ENCODE data around the gene SAMD8. TPM values are rescaled to one million over a fixed set of nuclear protein-coding genes. Genes with fewer than 3 reads are reported as not detected.
A peak's percentile ranks its signal among the peaks of the same experiment; 100 is the strongest.

Gene SAMD8
- polyA plus RNA-seq, 1 donor = 12.3 TPM

GRCh38 chr10:75140246-75140645 is 28.8 kb downstream of the SAMD8 start:
- peaks cover 4% of the 10 kb centered on the region for H3K4me1 ChIP-seq (ENCODE audit: control insufficient read depth, insufficient read depth, low read length)

GRCh38 chr10:75143353-75143752 is 31.9 kb downstream of the SAMD8 start:
- no peak overlapping the region for H3K4me3 ChIP-seq (ENCODE audit: low read length)
- DNase-seq = no peak
- H3K36me3 ChIP-seq (ENCODE audit: control insufficient read depth, insufficient read depth, low read length) = no peaks in the 10 kb centered on the region
- no peaks in the 10 kb centered on the region for H3K27me3 ChIP-seq (ENCODE audit: control insufficient read depth, insufficient read depth, low read length)
- no peak overlapping the region for H3K27ac ChIP-seq (ENCODE audit: low read length)
- no CpG with 5 or more reads among the region's 1 CpG for WGBS (ENCODE audit: insufficient coverage, low lambda C conversion rate)
- H3K4me1 ChIP-seq (ENCODE audit: control insufficient read depth, insufficient read depth, low read length) = no peaks in the 10 kb centered on the region
- no peaks in the 10 kb centered on the region for H3K9me3 ChIP-seq (ENCODE audit: control insufficient read depth, low read depth, low read length)

More at GRCh38 chr10:75140246-75140645, 28.8 kb downstream of the SAMD8 start:
- WGBS (ENCODE audit: insufficient coverage, low lambda C conversion rate) = no CpG with 5 or more reads among the region's 4 CpGs
- no peak overlapping the region for H3K27ac ChIP-seq (ENCODE audit: low read length)
- H3K4me3 ChIP-seq (ENCODE audit: low read length) = no peak overlapping the region
- no peak for DNase-seq
- H3K36me3 ChIP-seq (ENCODE audit: control insufficient read depth, insufficient read depth, low read length) = no peaks in the 10 kb centered on the region
- no peaks in the 10 kb centered on the region for H3K27me3 ChIP-seq (ENCODE audit: control insufficient read depth, insufficient read depth, low read length)
- H3K9me3 ChIP-seq (ENCODE audit: control insufficient read depth, low read depth, low read length) = no peaks in the 10 kb centered on the region

GRCh38 chr10:75145590-75145989 is 34.1 kb downstream of the SAMD8 start:
- no peaks in the 10 kb centered on the region for H3K9me3 ChIP-seq (ENCODE audit: control insufficient read depth, low read depth, low read length)
- WGBS (ENCODE audit: insufficient coverage, low lambda C conversion rate) = no CpG with 5 or more reads among the region's 1 CpG
- H3K27ac ChIP-seq (ENCODE audit: low read length) = no peak overlapping the region
- DNase-seq = no peak
- peaks cover 3% of the 10 kb centered on the region for H3K36me3 ChIP-seq (ENCODE audit: control insufficient read depth, insufficient read depth, low read length)
- H3K4me3 ChIP-seq (ENCODE audit: low read length) = no peak overlapping the region
- H3K27me3 ChIP-seq (ENCODE audit: control insufficient read depth, insufficient read depth, low read length) = no peaks in the 10 kb centered on the region
- no peaks in the 10 kb centered on the region for H3K4me1 ChIP-seq (ENCODE audit: control insufficient read depth, insufficient read depth, low read length)

GRCh38 chr10:75146780-75147179 is 35.3 kb downstream of the SAMD8 start:
- Histone ChIP-seq H3K4me3 (ENCODE audit: low read length) (no peak overlapping the region), H3K27me3 (ENCODE audit: control insufficient read depth, insufficient read depth, low read length) (no peaks in the 10 kb centered on the region), H3K36me3 (ENCODE audit: control insufficient read depth, insufficient read depth, low read length) (peaks cover 11% of the 10 kb centered on the region), H3K4me1 (ENCODE audit: control insufficient read depth, insufficient read depth, low read length) (no peaks in the 10 kb centered on the region), H3K27ac (ENCODE audit: low read length) (no peak overlapping the region), H3K9me3 (ENCODE audit: control insufficient read depth, low read depth, low read length) (no peaks in the 10 kb centered on the region)
- WGBS (ENCODE audit: insufficient coverage, low lambda C conversion rate) = 100% methylated on average over 1 of the region's 2 CpGs
- no peak for DNase-seq

GRCh38 chr10:75150656-75151055 is 39.2 kb downstream of the SAMD8 start:
- Histone ChIP-seq H3K4me1 (ENCODE audit: control insufficient read depth, insufficient read depth, low read length) (no peaks in the 10 kb centered on the region), H3K27me3 (ENCODE audit: control insufficient read depth, insufficient read depth, low read length) (no peaks in the 10 kb centered on the region), H3K36me3 (ENCODE audit: control insufficient read depth, insufficient read depth, low read length) (peaks cover 24% of the 10 kb centered on the region), H3K9me3 (ENCODE audit: control insufficient read depth, low read depth, low read length) (no peaks in the 10 kb centered on the region), H3K4me3 (ENCODE audit: low read length) (no peak overlapping the region), H3K27ac (ENCODE audit: low read length) (no peak overlapping the region)
- WGBS (ENCODE audit: insufficient coverage, low lambda C conversion rate) = no CpG with 5 or more reads among the region's 5 CpGs
- DNase-seq = no peak

- no peak for DNase-seq
- Histone ChIP-seq H3K4me1 (ENCODE audit: control insufficient read depth, insufficient read depth, low read length) (no peaks in the 10 kb centered on the region), H3K27ac (ENCODE audit: low read length) (no peak overlapping the region), H3K4me3 (ENCODE audit: low read length) (no peak overlapping the region), H3K9me3 (ENCODE audit: control insufficient read depth, low read depth, low read length) (no peaks in the 10 kb centered on the region), H3K27me3 (ENCODE audit: control insufficient read depth, insufficient read depth, low read length) (no peaks in the 10 kb centered on the region), H3K36me3 (ENCODE audit: control insufficient read depth, insufficient read depth, low read length) (peaks cover 10% of the 10 kb centered on the region)
- WGBS (ENCODE audit: insufficient coverage, low lambda C conversion rate) = 100% methylated on average over 1 of the region's 4 CpGs
Observed at GRCh38 chr10:75159519-75159918, 48.1 kb downstream of the SAMD8 start.

- Histone ChIP-seq H3K4me1 (ENCODE audit: control insufficient read depth, insufficient read depth, low read length) (no peaks in the 10 kb centered on the region), H3K9me3 (ENCODE audit: control insufficient read depth, low read depth, low read length) (no peaks in the 10 kb centered on the region), H3K27me3 (ENCODE audit: control insufficient read depth, insufficient read depth, low read length) (no peaks in the 10 kb centered on the region), H3K27ac (ENCODE audit: low read length) (no peak overlapping the region), H3K4me3 (ENCODE audit: low read length) (no peak overlapping the region), H3K36me3 (ENCODE audit: control insufficient read depth, insufficient read depth, low read length) (peaks cover 10% of the 10 kb centered on the region)
- WGBS (ENCODE audit: insufficient coverage, low lambda C conversion rate) = no CpG with 5 or more reads among the region's 2 CpGs
- DNase-seq = peak; percentile 3 to 10
Observed at GRCh38 chr10:75165684-75166622, 54.5 kb downstream of the SAMD8 start.

- H3K9me3 ChIP-seq (ENCODE audit: control insufficient read depth, low read depth, low read length) = no peaks in the 10 kb centered on the region
- no peaks in the 10 kb centered on the region for H3K4me1 ChIP-seq (ENCODE audit: control insufficient read depth, insufficient read depth, low read length)
- no CpG with 5 or more reads among the region's 1 CpG for WGBS (ENCODE audit: insufficient coverage, low lambda C conversion rate)
- H3K4me3 ChIP-seq (ENCODE audit: low read length) = no peak overlapping the region
- H3K27me3 ChIP-seq (ENCODE audit: control insufficient read depth, insufficient read depth, low read length) = no peaks in the 10 kb centered on the region
- peaks cover 10% of the 10 kb centered on the region for H3K36me3 ChIP-seq (ENCODE audit: control insufficient read depth, insufficient read depth, low read length)
- DNase-seq = no peak
- H3K27ac ChIP-seq (ENCODE audit: low read length) = no peak overlapping the region
Observed at GRCh38 chr10:75166623-75166972, 55.1 kb downstream of the SAMD8 start.

GRCh38 chr10:75168275-75168674 is 56.8 kb downstream of the SAMD8 start:
- no peak for DNase-seq
- WGBS (ENCODE audit: insufficient coverage, low lambda C conversion rate) = no CpG with 5 or more reads among the region's 6 CpGs
- Histone ChIP-seq H3K27me3 (ENCODE audit: control insufficient read depth, insufficient read depth, low read length) (no peaks in the 10 kb centered on the region), H3K36me3 (ENCODE audit: control insufficient read depth, insufficient read depth, low read length) (peaks cover 10% of the 10 kb centered on the region), H3K9me3 (ENCODE audit: control insufficient read depth, low read depth, low read length) (no peaks in the 10 kb centered on the region), H3K4me1 (ENCODE audit: control insufficient read depth, insufficient read depth, low read length) (no peaks in the 10 kb centered on the region), H3K4me3 (ENCODE audit: low read length) (no peak overlapping the region), H3K27ac (ENCODE audit: low read length) (no peak overlapping the region)

- no peaks in the 10 kb centered on the region for H3K9me3 ChIP-seq (ENCODE audit: control insufficient read depth, low read depth, low read length)
- H3K27ac ChIP-seq (ENCODE audit: low read length) = no peak overlapping the region
- H3K4me3 ChIP-seq (ENCODE audit: low read length) = no peak overlapping the region
- H3K36me3 ChIP-seq (ENCODE audit: control insufficient read depth, insufficient read depth, low read length) = peaks cover 7% of the 10 kb centered on the region
- no peaks in the 10 kb centered on the region for H3K4me1 ChIP-seq (ENCODE audit: control insufficient read depth, insufficient read depth, low read length)
- WGBS (ENCODE audit: insufficient coverage, low lambda C conversion rate) = 100% methylated on average over 1 of the region's 1 CpG
- H3K27me3 ChIP-seq (ENCODE audit: control insufficient read depth, insufficient read depth, low read length) = no peaks in the 10 kb centered on the region
- no peak for DNase-seq
Observed at GRCh38 chr10:75170215-75170614, 58.8 kb downstream of the SAMD8 start.

GRCh38 chr10:75175046-75175445 is 63.6 kb downstream of the SAMD8 start:
- Histone ChIP-seq H3K27ac (ENCODE audit: low read length) (no peak overlapping the region), H3K4me3 (ENCODE audit: low read length) (no peak overlapping the region), H3K9me3 (ENCODE audit: control insufficient read depth, low read depth, low read length) (no peaks in the 10 kb centered on the region), H3K36me3 (ENCODE audit: control insufficient read depth, insufficient read depth, low read length) (peaks cover 5% of the 10 kb centered on the region), H3K4me1 (ENCODE audit: control insufficient read depth, insufficient read depth, low read length) (no peaks in the 10 kb centered on the region), H3K27me3 (ENCODE audit: control insufficient read depth, insufficient read depth, low read length) (no peaks in the 10 kb centered on the region)
- DNase-seq = no peak
- 100% methylated on average over 1 of the region's 2 CpGs for WGBS (ENCODE audit: insufficient coverage, low lambda C conversion rate)
